Neural cell (in vitro differentiated cells): ENCODE results near the gene ARL3. TPM values are rescaled to one million over a fixed set of nuclear protein-coding genes. Genes with fewer than 3 reads are reported as not detected.
"Not testable (repeated sequence)": the region's sequence is repeated elsewhere in the genome, so short reads cannot be mapped to it uniquely, and the experiment has no call there.

Source experiments
- H2AFZ ChIP-seq: fragments of 200-600, 300-800 bp; sonication (generic), shearing (Covaris generic); 2 replicates; pipeline ENCODE4 v1.6.0; 2014; ENCODE audit warnings: low read depth, mild to moderate bottlenecking, antibody characterized with exemption, low read length, moderate library complexity
- H3F3A ChIP-seq: fragments of 200-600 bp; shearing (Covaris generic); 2 replicates; pipeline ENCODE4 v1.6.1; 2016; ENCODE audit warnings: mild to moderate bottlenecking, moderate library complexity, mixed read lengths, antibody characterized with exemption, low read length; ENCODE audit not compliant: insufficient read depth, poor library complexity, severe bottlenecking
- H3K27ac ChIP-seq: fragments of 200-600, 300-800 bp; sonication (generic), shearing (Covaris generic); 2 replicates; pipeline ENCODE4 v1.5.1; 2014; ENCODE audit warnings: mild to moderate bottlenecking, low read length, moderate library complexity
- H3K27me3 ChIP-seq: fragments of 300-800, 200-600 bp; sonication (generic), shearing (Covaris generic); 2 replicates; pipeline ENCODE4 v1.6.0; 2014; ENCODE audit warnings: mild to moderate bottlenecking, low read depth, low read length, moderate library complexity; ENCODE audit not compliant: insufficient read depth
- H3K36me3 ChIP-seq: fragments of 300-800, 200-600 bp; sonication (generic), shearing (Covaris generic); 2 replicates; pipeline ENCODE4 v1.5.1; 2014; ENCODE audit warnings: mild to moderate bottlenecking, antibody characterized with exemption, low read length, moderate library complexity; ENCODE audit not compliant: insufficient read depth
- H3K4me2 ChIP-seq: fragments of 300-800, 200-600 bp; sonication (generic), shearing (Covaris generic); 2 replicates; pipeline ENCODE4 v1.6.0; 2014; ENCODE audit warnings: mild to moderate bottlenecking, low read length
- H3K4me3 ChIP-seq: fragments of 300-800, 200-600 bp; sonication (generic), shearing (Covaris generic); 2 replicates; pipeline ENCODE4 v1.5.1; 2014; ENCODE audit warnings: mild to moderate bottlenecking, low read length, moderate library complexity
- H3K79me2 ChIP-seq: fragments of 200-600 bp; shearing (Covaris generic); replicated peaks from 2 replicates; pipeline ENCODE4 v1.6.0; 2014; ENCODE audit warnings: mild to moderate bottlenecking, low read length, moderate library complexity; ENCODE audit not compliant: insufficient read depth
- H3K9ac ChIP-seq: fragments of 300-800, 200-600 bp; sonication (generic), shearing (Covaris generic); 2 replicates; pipeline ENCODE4 v1.6.1; 2016; ENCODE audit warnings: mild to moderate bottlenecking, low read length, mixed read lengths
- H3K9me2 ChIP-seq: fragments of 200-600 bp; shearing (Covaris generic); 2 replicates; pipeline ENCODE4 v1.6.1; 2016; ENCODE audit warnings: mild to moderate bottlenecking, low read length, mixed read lengths; ENCODE audit not compliant: insufficient read depth
- H3K9me3 ChIP-seq: fragments of 200-600, 300-800 bp; sonication (generic), shearing (Covaris generic); 2 replicates; pipeline ENCODE4 v1.6.1; 2016; ENCODE audit warnings: mild to moderate bottlenecking, mixed run types, low read length, moderate library complexity, mixed read lengths
- H4K20me1 ChIP-seq: fragments of 200-600 bp; shearing (Covaris generic); 2 replicates; pipeline ENCODE4 v1.6.1; 2016; ENCODE audit warnings: mild to moderate bottlenecking, mixed run types; ENCODE audit not compliant: insufficient read depth
- CTCF ChIP-seq: fragments of 450-650 bp; IDR thresholded peaks from 2 replicates; pipeline ENCODE4 v1.5.1; 2014; ENCODE audit warnings: antibody characterized with exemption, mild to moderate bottlenecking, moderate library complexity; ENCODE audit not compliant: poor library complexity, severe bottlenecking
- EP300 ChIP-seq: fragments of 450-650 bp; conservative IDR thresholded peaks from 2 replicates; pipeline ENCODE4 v1.6.1; 2014; ENCODE audit warnings: antibody characterized with exemption, mild to moderate bottlenecking, moderate library complexity; ENCODE audit not compliant: poor library complexity, severe bottlenecking
- EZH2 ChIP-seq: fragments of 200-600, 300-800 bp; shearing (Covaris generic), sonication (generic); IDR thresholded peaks from 2 replicates; pipeline ENCODE4 v1.6.1; 2014; ENCODE audit warnings: antibody characterized with exemption, low read length, borderline replicate concordance, mild to moderate bottlenecking; ENCODE audit not compliant: insufficient read depth, poor library complexity, severe bottlenecking
- MXI1 ChIP-seq: fragments of 450-650 bp; conservative IDR thresholded peaks from 2 replicates; pipeline ENCODE4 v1.6.1; 2014; ENCODE audit warnings: antibody characterized with exemption, mild to moderate bottlenecking; ENCODE audit not compliant: poor library complexity, severe bottlenecking
- POLR2AphosphoS5 ChIP-seq: IDR thresholded peaks from 2 replicates; pipeline ENCODE4 v1.6.1; 2012
- RAD21 ChIP-seq: fragments of 450-650 bp; conservative IDR thresholded peaks from 2 replicates; pipeline ENCODE4 v1.6.1; 2014; ENCODE audit warnings: antibody characterized with exemption, mild to moderate bottlenecking, moderate library complexity
- SMC3 ChIP-seq: fragments of 450-650 bp; conservative IDR thresholded peaks from 2 replicates; pipeline ENCODE4 v1.6.1; 2014; ENCODE audit warnings: antibody characterized with exemption, mild to moderate bottlenecking, moderate library complexity; ENCODE audit not compliant: poor library complexity
- TAF1 ChIP-seq: IDR thresholded peaks from 2 replicates; pipeline ENCODE4 v1.6.1; 2012; ENCODE audit warnings: low read depth
- polyA plus RNA-seq: library from polyadenylated mRNA; depleted of rRNA; stranded (reverse); fragments of >200 nt; gene quantifications from 2 replicates; pipeline ENCODE4 v1.2.3, GENCODE V29; 2014

ARL3 gene
- polyA plus RNA-seq, 1 donor from 2014 or later, result 56.0 TPM

DNA sequence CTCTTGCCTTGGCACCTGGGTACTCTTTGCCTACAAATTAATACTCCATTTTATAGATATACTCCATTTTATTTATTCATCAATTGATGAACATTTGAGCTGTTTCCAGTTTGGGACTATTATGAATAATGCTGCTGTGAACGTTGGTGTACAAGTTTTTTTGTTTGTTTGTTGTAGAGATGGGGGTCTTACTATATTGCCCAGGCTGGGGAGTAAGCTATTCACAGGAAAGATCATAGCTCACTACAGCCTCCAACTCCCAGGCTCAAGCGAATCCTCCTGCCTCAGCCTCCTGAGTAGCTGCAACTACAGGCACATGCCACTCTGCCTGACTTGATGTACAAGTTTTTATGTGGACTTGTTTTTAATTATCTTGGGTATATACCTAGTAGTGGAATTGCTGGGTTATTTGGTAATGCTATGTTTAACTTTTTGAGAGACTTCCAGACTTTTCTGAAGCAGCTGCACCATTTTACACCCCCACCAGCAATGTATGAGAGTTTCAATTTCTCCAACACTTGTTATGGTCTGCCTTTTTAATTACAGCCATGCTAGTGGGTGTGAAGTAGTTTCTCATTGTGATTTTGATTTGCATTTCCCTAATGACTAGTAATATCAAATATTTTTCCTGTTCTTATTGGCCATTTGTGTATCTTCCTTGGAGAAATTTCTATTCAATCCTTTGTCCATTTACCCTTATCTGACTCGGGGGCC, 45.5 kb upstream of the ARL3 start:
- TF ChIP-seq SMC3, result no peak
- TF ChIP-seq TAF1, result no peak
- TF ChIP-seq CTCF, result no peak
- TF ChIP-seq EZH2, result no peak
- no peak for TF ChIP-seq POLR2AphosphoS5
- TF ChIP-seq MXI1, result no peak
- H3K9me3 ChIP-seq, result no peaks in the 10 kb centered on the region
- no peak overlapping the region for H3K4me3 ChIP-seq
- no peaks in the 10 kb centered on the region for H4K20me1 ChIP-seq
- no peaks in the 10 kb centered on the region for H3K79me2 ChIP-seq
- no peak overlapping the region for H3K9ac ChIP-seq
- no peaks in the 10 kb centered on the region for H3F3A ChIP-seq
- no peak overlapping the region for H2AFZ ChIP-seq
- H3K4me2 ChIP-seq, result no peak overlapping the region
- H3K27ac ChIP-seq, result no peak overlapping the region
- H3K27me3 ChIP-seq, result no peaks in the 10 kb centered on the region
- H3K36me3 ChIP-seq, result no peaks in the 10 kb centered on the region
- H3K9me2 ChIP-seq, result no peaks in the 10 kb centered on the region

DNA sequence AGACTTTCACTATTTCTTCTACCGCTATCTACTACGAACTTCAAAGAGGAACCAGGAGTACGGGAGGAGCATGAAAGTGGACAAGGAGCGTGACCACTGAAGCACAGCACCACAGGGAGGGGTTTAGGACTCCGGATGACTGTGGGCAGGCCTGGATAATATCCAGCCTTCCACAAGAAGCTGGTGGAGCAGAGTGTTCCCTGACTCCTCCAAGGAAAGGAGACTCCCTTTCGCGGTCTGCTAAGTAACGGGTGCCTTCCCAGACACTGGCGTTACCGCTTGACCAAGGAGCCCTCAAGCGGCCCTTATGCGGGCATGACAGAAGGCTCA, 44.7 kb upstream of the ARL3 start:
- H3K9me2 ChIP-seq, H3K4me2 ChIP-seq, H3K9ac ChIP-seq, H2AFZ ChIP-seq, H3K27ac ChIP-seq, H3K27me3 ChIP-seq, H3K36me3 ChIP-seq, H3F3A ChIP-seq, H3K4me3 ChIP-seq, H3K79me2 ChIP-seq, H3K9me3 ChIP-seq, H4K20me1 ChIP-seq: not testable (repeated sequence)

DNA sequence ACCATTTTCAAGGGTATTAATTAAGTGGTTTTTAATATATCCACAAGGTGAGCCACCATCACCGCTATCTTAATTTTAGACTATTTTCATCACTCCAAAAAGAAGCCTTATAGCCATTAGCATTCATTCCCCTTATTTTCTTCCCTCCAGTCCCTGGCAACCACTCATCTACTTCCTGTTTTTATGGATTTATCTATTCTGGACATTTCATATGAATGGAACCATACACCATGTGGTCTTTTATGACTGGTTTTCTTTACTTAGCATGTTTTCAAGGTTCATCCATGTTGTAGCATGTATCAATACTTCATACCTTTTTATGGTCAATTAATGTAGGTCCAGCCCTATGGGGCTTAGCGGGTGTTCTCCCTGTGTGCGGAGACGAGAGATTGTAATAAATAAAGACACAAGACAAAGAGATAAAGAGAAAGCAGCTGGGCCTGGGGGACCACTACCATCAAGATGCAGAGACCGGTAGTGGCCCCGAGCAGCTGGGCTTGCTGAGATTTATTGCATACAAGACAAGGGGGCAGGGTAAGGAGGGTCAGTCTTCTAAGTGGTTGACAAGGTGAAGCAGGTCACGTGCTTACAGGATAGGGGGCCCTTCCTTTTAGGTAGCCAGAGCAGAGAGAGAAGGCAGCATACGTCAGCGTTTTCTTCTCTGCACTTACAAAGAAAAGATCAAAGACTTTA, 44.2 kb upstream of the ARL3 start:
- Histone ChIP-seq H3K27me3 (no peaks in the 10 kb centered on the region), H3K9ac (no peak overlapping the region), H3K79me2 (no peaks in the 10 kb centered on the region), H3K9me2 (no peaks in the 10 kb centered on the region), H3K9me3 (no peaks in the 10 kb centered on the region), H3K27ac (no peak overlapping the region), H3K36me3 (no peaks in the 10 kb centered on the region), H3K4me3 (no peak overlapping the region), H3K4me2 (no peak overlapping the region), H4K20me1 (no peaks in the 10 kb centered on the region), H3F3A (no peaks in the 10 kb centered on the region), H2AFZ (no peak overlapping the region)
- no peak for TF ChIP-seq EZH2
- no peak for TF ChIP-seq MXI1
- no peak for TF ChIP-seq TAF1
- no peak for TF ChIP-seq CTCF
- no peak for TF ChIP-seq EP300
- no peak for TF ChIP-seq RAD21
